Measurements from ENCODE around the gene SPEM1. TPM values are rescaled to one million over a fixed set of nuclear protein-coding genes. Genes with fewer than 3 reads are reported as not detected.
A peak's percentile ranks its signal among the peaks of the same experiment; 100 is the strongest.

The SPEM1 gene
- total RNA-seq = not detected

GRCh38 chr17:7419819-7420610 is at the start of gene SPEM1:
Gene SPEM1 (plus strand): TSS chr17:7420324. CDS start chr17:7420385, 61 bp downstream.
- 74 to 85% methylated on average over 9 to 17 of the region's 17 CpGs for WGBS, 2 donors
- intact Hi-C loops (cut with DNase I; ENCODE audit: low total_unique reads) = loop anchor here (10.0 kb wide), 1 partner anchor 55 kb away; no protein-coding TSS in a partner anchor
- DNase-seq (ENCODE audit: low spot score in 2 of 2) = no peak
- H3K4me3 ChIP-seq (ENCODE audit: low read depth, poor library complexity, severe bottlenecking) = no peak within 1 kb of the TSS
- TF ChIP-seq CTCF (IDR thresholded peaks at IDR 0.05) (no peak), POLR2A (IDR thresholded peaks at IDR 0.05) (no peak)

- intact Hi-C loops (cut with DNase I; ENCODE audit: low total_unique reads) = no loop called here
- DNase-seq (ENCODE audit: low spot score in 2 of 2) = no peak
- TF ChIP-seq POLR2A (IDR thresholded peaks at IDR 0.05) = no peak
- no peak for TF ChIP-seq CTCF (IDR thresholded peaks at IDR 0.05)
- WGBS, 2 donors = 87 to 89% methylated on average over 4 of the region's 4 CpGs
- H3K4me3 ChIP-seq (ENCODE audit: low read depth, poor library complexity, severe bottlenecking) = no peak overlapping the region
Observed at GRCh38 chr17:7370853-7371252, 49.3 kb upstream of the SPEM1 start.

- 89 to 94% methylated on average over 2 of the region's 2 CpGs for WGBS, 2 donors
- DNase-seq (ENCODE audit: low spot score in 2 of 2) = no peak
- intact Hi-C loops (cut with DNase I; ENCODE audit: low total_unique reads) = no loop called here
- H3K4me3 ChIP-seq (ENCODE audit: low read depth, poor library complexity, severe bottlenecking) = no peak overlapping the region
- TF ChIP-seq POLR2A (IDR thresholded peaks at IDR 0.05) (no peak), CTCF (IDR thresholded peaks at IDR 0.05) (no peak)
Observed at GRCh38 chr17:7374353-7374752, 45.8 kb upstream of the SPEM1 start.

GRCh38 chr17:7379134-7379533 is 41.0 kb upstream of the SPEM1 start:
- DNase-seq (ENCODE audit: low spot score in 2 of 2) = no peak
- 96 to 99% methylated on average over 3 of the region's 3 CpGs for WGBS, 2 donors
- no peak overlapping the region for H3K4me3 ChIP-seq (ENCODE audit: low read depth, poor library complexity, severe bottlenecking)
- intact Hi-C loops (cut with DNase I; ENCODE audit: low total_unique reads) = no loop called here
- no peak for TF ChIP-seq POLR2A (IDR thresholded peaks at IDR 0.05)
- no peak for TF ChIP-seq CTCF (IDR thresholded peaks at IDR 0.05)

GRCh38 chr17:7380321-7380720 is 39.8 kb upstream of the SPEM1 start:
- intact Hi-C loops (cut with DNase I; ENCODE audit: low total_unique reads) = no loop called here
- H3K4me3 ChIP-seq (ENCODE audit: low read depth, poor library complexity, severe bottlenecking) = peak overlapping the region; percentile 29
- DNase-seq (ENCODE audit: low spot score in 2 of 2) = peak; percentile 60 to 92
- TF ChIP-seq CTCF (IDR thresholded peaks at IDR 0.05) (no peak), POLR2A (IDR thresholded peaks at IDR 0.05) (no peak)
- WGBS, 2 donors = 21 to 38% methylated on average over 3 to 7 of the region's 7 CpGs
